NB4 (cell line): Measurements from ENCODE around the gene COX7A2.

Source experiments
- CTCF ChIP-seq: IDR thresholded peaks from one replicate; pipeline ENCODE4 v1.5.1; 2012; ENCODE audit warnings: low read depth, low read length
- MAX ChIP-seq: IDR thresholded peaks from 2 replicates; pipeline ENCODE4 v1.6.1; 2011; ENCODE audit warnings: low read depth, low read length
- POLR2A ChIP-seq: IDR thresholded peaks from 2 replicates; pipeline ENCODE4 v1.6.1; 2011; ENCODE audit warnings: mild to moderate bottlenecking; ENCODE audit not compliant: insufficient read length; ENCODE audit errors: extremely low read depth

GRCh38 chr6:75217193-75217592, 26.4 kb downstream of the COX7A2 start:
- TF ChIP-seq CTCF = no peak
- TF ChIP-seq MAX = no peak
- no peak for TF ChIP-seq POLR2A
